Motor neuron (in vitro differentiated cells): ENCODE results near the gene RTN4R. TPM values are rescaled to one million over a fixed set of nuclear protein-coding genes. Genes with fewer than 3 reads are reported as not detected.
"Not testable (repeated sequence)": the region's sequence is repeated elsewhere in the genome, so short reads cannot be mapped to it uniquely, and the experiment has no call there.

Experiments used
- ATAC-seq, 8 experiments: fragments of 200-7000 bp; cut with Tn5 transposase; replicated peaks in 6 of 8; 2 replicates each; pipeline ENCODE4 v1.8.0; 2021; ENCODE audit warnings: mild to moderate bottlenecking in 8 of 8, moderate library complexity in 8 of 8
- H3K27ac ChIP-seq, 2 donors: fragments of 250-450 bp; sonication (Bioruptor Pico); 2 replicates each; pipeline ENCODE4 v1.9.0; 2021; ENCODE audit warnings: antibody characterized with exemption in 2 of 2, mild to moderate bottlenecking in 2 of 2, moderate library complexity in 1 of 2
- H3K4me1 ChIP-seq, 2 donors: fragments of 250-450 bp; sonication (Bioruptor Pico); replicated peaks in 1 of 2; 2 replicates each; pipeline ENCODE4 v1.6.1; 2021; ENCODE audit warnings: antibody characterized with exemption in 2 of 2, mild to moderate bottlenecking in 2 of 2, moderate library complexity in 1 of 2
- H3K4me3 ChIP-seq, 5 donors: fragments of 250-450 bp; sonication (Bioruptor Pico); 2 replicates each; pipeline ENCODE4 v1.9.0; 2021; ENCODE audit warnings: antibody characterized with exemption in 5 of 5, mild to moderate bottlenecking in 5 of 5, moderate library complexity in 4 of 5
- WGBS, 10 experiments: fragments of 450-650 bp; shearing (Covaris generic); methylation state at CpG; one replicate each; pipeline ENCODE4 v1.0.0; 2022; 5-methylcytosine and 5-hydroxymethylcytosine counted together
- in situ Hi-C, 9 experiments: fragments of 400-800 bp; cut with MboI; loops; one replicate each; pipeline ENCODE4 v1.15.0; 2021; ENCODE audit warnings: low sequenced_read_pairs in 9 of 9, low pct_unique_long_range_greater_than_20kb in 2 of 9; ENCODE audit not compliant: unreplicated experiment in 9 of 9
- total RNA-seq, 8 experiments: library from RNA; unstranded; fragments of 300-600 nt; gene quantifications; 2 replicates each; pipeline versions ENCODE4 v1.2.3 to v1.2.4, GENCODE V29; 2022

Gene RTN4R
- total RNA-seq, 8 experiments from 2014 or later, result 1.0 to 17.7 (median 6.3) TPM

- peak in 2 of 8 experiments; percentile 5 to 10 for ATAC-seq
- in situ Hi-C loops, H3K4me1 ChIP-seq, H3K27ac ChIP-seq, H3K4me3 ChIP-seq: not testable (repeated sequence)
- WGBS, 10 experiments, result no CpG with 5 or more reads among the region's 6 CpGs
These were observed 42.7 kb upstream of the RTN4R start for GRCh38 chr22:20310773-20311172.

GRCh38 chr22:20310180-20310579, 42.1 kb upstream of the RTN4R start:
- H3K4me1 ChIP-seq, H3K27ac ChIP-seq, in situ Hi-C loops, H3K4me3 ChIP-seq: not testable (repeated sequence)
- no CpG with 5 or more reads among the region's 7 CpGs for WGBS, 10 experiments
- ATAC-seq, result peak in 4 of 8 experiments; percentile 5 to 45 (median 28)

GRCh38 chr22:20308806-20309650, 40.9 kb upstream of the RTN4R start:
- H3K27ac ChIP-seq, in situ Hi-C loops, H3K4me1 ChIP-seq, ATAC-seq, H3K4me3 ChIP-seq: not testable (repeated sequence)
- WGBS, 10 experiments, result no CpG with 5 or more reads among the region's 22 CpGs

- WGBS, 10 experiments, result 100% methylated on average over 1 of the region's 14 CpGs; no CpG with 5 or more reads in 9 of the 10 experiments
- H3K4me1 ChIP-seq, H3K4me3 ChIP-seq, in situ Hi-C loops, H3K27ac ChIP-seq: not testable (repeated sequence)
- peak in 3 of 8 experiments; percentile 74 to 93 (median 90) for ATAC-seq
These were observed 39.6 kb upstream of the RTN4R start for GRCh38 chr22:20307448-20308447.

GRCh38 chr22:20306646-20307447, 38.7 kb upstream of the RTN4R start:
- H3K4me3 ChIP-seq, ATAC-seq, H3K4me1 ChIP-seq, H3K27ac ChIP-seq, in situ Hi-C loops: not testable (repeated sequence)
- 100% methylated on average over 1 to 2 of the region's 21 CpGs; no CpG with 5 or more reads in 8 of the 10 experiments for WGBS, 10 experiments

- WGBS, 10 experiments, result 67 to 100% (median 70%) methylated on average over 2 to 4 of the region's 21 CpGs; no CpG with 5 or more reads in 7 of the 10 experiments
- Histone ChIP-seq H3K4me3 (no peak overlapping the region), H3K27ac (no peak overlapping the region), H3K4me1 (no peaks in the 10 kb centered on the region)
- ATAC-seq, result peak in 5 of 8 experiments; percentile 28 to 55 (median 31)
- in situ Hi-C loops, result no loop called here
These were observed 38.0 kb upstream of the RTN4R start for GRCh38 chr22:20305894-20306645.

GRCh38 chr22:20305230-20305893, 37.2 kb upstream of the RTN4R start:
- ATAC-seq, result peak in 1 of 8 experiments; percentile 21
- WGBS, 10 experiments, result 100% methylated on average over 1 of the region's 12 CpGs; no CpG with 5 or more reads in 8 of the 10 experiments
- H3K27ac ChIP-seq, in situ Hi-C loops, H3K4me3 ChIP-seq, H3K4me1 ChIP-seq: not testable (repeated sequence)

GRCh38 chr22:20304646-20305045, 36.5 kb upstream of the RTN4R start:
- no peak for ATAC-seq
- Histone ChIP-seq H3K4me3 (no peak overlapping the region), H3K4me1 (peaks cover 3% of the 10 kb centered on the region in 2 donors), H3K27ac (no peak overlapping the region)
- 75 to 100% (median 80%) methylated on average over 1 to 7 of the region's 9 CpGs; no CpG with 5 or more reads in 6 of the 10 experiments for WGBS, 10 experiments
- in situ Hi-C loops, result no loop called here

- ATAC-seq, in situ Hi-C loops, H3K4me3 ChIP-seq, H3K27ac ChIP-seq, H3K4me1 ChIP-seq: not testable (repeated sequence)
- no CpG with 5 or more reads among the region's 7 CpGs for WGBS, 10 experiments
These were observed 35.1 kb upstream of the RTN4R start for GRCh38 chr22:20303229-20303534.

- in situ Hi-C loops, result no loop called here
- WGBS, 10 experiments, result 20 to 87% (median 69%) methylated on average over 1 to 8 of the region's 13 CpGs; no CpG with 5 or more reads in 2 of the 10 experiments
- H3K4me1 ChIP-seq, result peaks cover 3% of the 10 kb centered on the region in 2 donors
- no peak overlapping the region for H3K4me3 ChIP-seq
- no peak for ATAC-seq
- no peak overlapping the region for H3K27ac ChIP-seq
These were observed 34.5 kb upstream of the RTN4R start for GRCh38 chr22:20302438-20303228.

- in situ Hi-C loops, result loop anchor here in 3 of 9 experiments (10.0 to 25.0 kb wide), 2 partner anchors 137 to 145 kb away; partner anchors contain the start of gene CCDC188 (in 3 of the 3)
- Histone ChIP-seq H3K27ac (no peak overlapping the region), H3K4me1 (peaks cover 3% of the 10 kb centered on the region in 2 donors), H3K4me3 (peak overlapping the region; percentile 33 to 50 (median 46))
- ATAC-seq, result peak in 5 of 8 experiments; percentile 10 to 49 (median 44)
- 0 to 2% (median 0%) methylated on average over 1 to 24 of the region's 52 CpGs; no CpG with 5 or more reads in 7 of the 10 experiments for WGBS, 10 experiments
These were observed 31.6 kb upstream of the RTN4R start for GRCh38 chr22:20299746-20300136.
